ENCODE measurements around the gene PTPN11.
"Not testable (repeated sequence)": the region's sequence is repeated elsewhere in the genome, so short reads cannot be mapped to it uniquely, and the experiment has no call there.

Gene PTPN11

GRCh38 chr12:112413855-112414625 lies 4.7 kb upstream of the PTPN11 start:
- DNase-seq (ENCODE audit: low read depth), result no peak
- no peak for TF ChIP-seq CTCF (IDR thresholded peaks at IDR 0.05; ENCODE audit: low read depth, low read length, missing control alignments)
- H3K4me3 ChIP-seq (ENCODE audit: low read depth, low read length), result no peak overlapping the region

- H3K4me3 ChIP-seq (ENCODE audit: low read depth, low read length); DNase-seq (ENCODE audit: low read depth): not testable (repeated sequence)
Measured at GRCh38 chr12:112415457-112415856, 3.3 kb upstream of the PTPN11 start.

GRCh38 chr12:112418273-112418607 lies 507 bp upstream of the PTPN11 start:
- TF ChIP-seq CTCF (IDR thresholded peaks at IDR 0.05; ENCODE audit: low read depth, low read length, missing control alignments), result no peak
- no peak for DNase-seq (ENCODE audit: low read depth)
- H3K4me3 ChIP-seq (ENCODE audit: low read depth, low read length), result peak overlapping the region; percentile 78

GRCh38 chr12:112419297-112420133 lies 768 bp downstream of the PTPN11 start:
- peak overlapping the region; percentile 78 for H3K4me3 ChIP-seq (ENCODE audit: low read depth, low read length)
- TF ChIP-seq CTCF (IDR thresholded peaks at IDR 0.05; ENCODE audit: low read depth, low read length, missing control alignments), result no peak
- no peak for DNase-seq (ENCODE audit: low read depth)

GRCh38 chr12:112420740-112421139 lies 2.0 kb downstream of the PTPN11 start:
- H3K4me3 ChIP-seq (ENCODE audit: low read depth, low read length), result no peak overlapping the region
- no peak for TF ChIP-seq CTCF (IDR thresholded peaks at IDR 0.05; ENCODE audit: low read depth, low read length, missing control alignments)
- DNase-seq (ENCODE audit: low read depth), result no peak

- no peak for TF ChIP-seq CTCF (IDR thresholded peaks at IDR 0.05; ENCODE audit: low read depth, low read length, missing control alignments)
- H3K4me3 ChIP-seq (ENCODE audit: low read depth, low read length), result no peak overlapping the region
- DNase-seq (ENCODE audit: low read depth), result no peak
Measured at GRCh38 chr12:112421363-112421762, 2.6 kb downstream of the PTPN11 start.

- no peak overlapping the region for H3K4me3 ChIP-seq (ENCODE audit: low read depth, low read length)
- TF ChIP-seq CTCF (IDR thresholded peaks at IDR 0.05; ENCODE audit: low read depth, low read length, missing control alignments), result no peak
- DNase-seq (ENCODE audit: low read depth), result no peak
Measured at GRCh38 chr12:112422531-112422930, 3.8 kb downstream of the PTPN11 start.

Measured in GM12864 (cell line).